COLO829 (cell line): ENCODE results near the gene FAH.
"Not testable (repeated sequence)": the region's sequence is repeated elsewhere in the genome, so short reads cannot be mapped to it uniquely, and the experiment has no call there.

Source experiments
- DNase-seq: peaks from one replicate; pipeline ENCODE4 v3.0.0; 2012; ENCODE audit warnings: low spot score

Gene FAH

GRCh38 chr15:80151576-80151975 is 1.2 kb upstream of the FAH start:
- DNase-seq, result no peak

DNA sequence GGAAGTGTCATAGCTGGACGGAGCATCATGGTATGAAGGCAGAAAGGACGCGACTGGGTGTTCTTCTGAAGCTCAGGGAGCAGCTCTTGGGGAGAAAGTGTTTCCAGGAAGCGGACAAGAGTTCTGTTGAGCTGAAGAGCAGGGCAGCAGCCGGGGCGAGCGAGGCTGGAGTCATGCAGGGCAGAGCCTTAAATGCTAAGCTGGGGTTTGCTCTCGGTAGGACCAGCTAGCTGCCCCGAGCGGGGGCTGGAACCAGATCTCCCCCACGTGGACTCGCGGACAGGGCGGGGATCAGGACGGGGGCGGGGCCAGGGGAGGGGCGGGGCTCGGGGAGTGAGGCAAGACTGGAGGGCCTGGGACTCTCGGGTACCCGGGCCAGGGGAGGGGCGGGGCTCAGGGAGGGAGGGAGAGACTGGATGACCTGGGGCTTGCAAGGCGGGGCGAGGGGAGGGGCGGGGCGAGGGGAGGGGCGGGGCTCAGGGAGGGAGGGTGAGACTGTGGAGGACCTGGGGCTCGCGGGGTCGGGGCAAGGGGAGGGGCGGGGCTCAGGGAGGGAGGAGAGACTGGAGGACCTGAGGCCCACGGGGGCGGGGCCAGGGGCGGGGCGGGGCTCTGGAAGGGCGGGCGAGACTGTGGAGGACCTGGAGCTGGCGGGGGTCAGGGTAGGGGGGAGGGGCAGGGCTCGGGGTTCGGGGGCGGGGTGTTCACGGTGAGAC is 461 bp upstream of the FAH start:
- DNase-seq, result peak; percentile 88

DNA sequence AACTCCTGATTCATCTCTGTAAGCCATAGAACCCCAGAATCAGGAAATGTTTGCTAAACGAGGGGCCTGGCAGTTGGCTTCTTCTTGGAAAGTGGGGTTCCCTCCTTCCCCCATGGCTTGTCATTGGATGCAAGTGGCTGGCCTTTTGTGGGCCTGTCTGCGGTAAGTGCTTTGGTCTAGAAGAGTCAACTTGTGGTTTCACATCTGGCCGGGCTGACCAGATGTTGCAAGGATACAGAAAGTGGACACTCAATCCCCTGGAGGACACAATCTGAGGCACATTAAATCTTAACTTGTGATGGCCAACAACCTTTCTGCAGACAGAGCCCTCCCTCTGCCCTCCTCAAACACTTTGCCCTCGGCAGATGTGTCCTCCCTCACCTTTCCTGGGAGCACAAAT is 1.1 kb downstream of the FAH start:
- no peak for DNase-seq

GRCh38 chr15:80154336-80154735 is 1.5 kb downstream of the FAH start:
- DNase-seq, result no peak

- no peak for DNase-seq
Observed at GRCh38 chr15:80155001-80155377, 2.2 kb downstream of the FAH start.

DNA sequence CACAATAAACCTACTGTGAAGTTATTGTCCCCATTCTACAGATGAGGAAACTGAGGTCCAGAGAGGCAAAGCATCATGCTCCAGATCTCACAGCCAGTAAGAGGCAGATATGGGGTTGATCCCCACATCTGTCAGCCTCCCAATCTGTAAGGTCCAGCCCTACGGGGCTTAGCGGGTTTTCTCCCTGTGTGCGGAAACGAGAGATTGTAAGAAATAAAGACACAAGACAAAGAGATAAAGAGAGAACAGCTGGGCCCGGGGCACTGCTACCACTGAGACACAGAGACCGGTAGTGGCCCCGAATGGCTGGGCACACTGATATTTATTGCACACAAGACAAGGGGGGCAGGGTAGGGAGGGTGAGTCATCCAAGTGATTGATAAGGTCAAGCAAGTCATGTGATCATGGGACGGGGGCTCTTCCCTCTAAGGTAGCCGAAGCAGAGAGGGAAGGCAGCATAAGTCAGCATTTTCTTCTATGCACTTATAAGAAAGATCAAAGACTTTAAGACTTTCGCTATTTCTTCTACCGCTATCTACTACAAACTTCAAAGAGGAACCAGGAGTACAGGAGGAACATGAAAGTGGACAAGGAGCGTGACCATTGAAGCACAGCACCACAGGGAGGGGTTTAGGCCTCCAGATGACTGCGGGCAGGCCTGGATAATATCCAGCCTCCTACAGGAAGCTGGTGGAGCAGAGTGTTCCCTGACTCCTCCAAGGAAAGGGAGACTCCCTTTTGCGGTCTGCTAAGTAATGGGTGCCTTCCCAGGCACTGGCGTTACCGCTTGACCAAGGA is 2.8 kb downstream of the FAH start:
- not testable (repeated sequence) for DNase-seq

GRCh38 chr15:80156176-80156720 is 3.4 kb downstream of the FAH start:
- no peak for DNase-seq

- DNase-seq, result no peak
Observed at GRCh38 chr15:80157215-80157614, 4.4 kb downstream of the FAH start.

GRCh38 chr15:80159301-80159700 is 6.5 kb downstream of the FAH start:
- no peak for DNase-seq

- no peak for DNase-seq
Observed at GRCh38 chr15:80159811-80160569, 7.2 kb downstream of the FAH start.

GRCh38 chr15:80160570-80161156 is 7.9 kb downstream of the FAH start:
- DNase-seq, result peak; percentile 19

DNA sequence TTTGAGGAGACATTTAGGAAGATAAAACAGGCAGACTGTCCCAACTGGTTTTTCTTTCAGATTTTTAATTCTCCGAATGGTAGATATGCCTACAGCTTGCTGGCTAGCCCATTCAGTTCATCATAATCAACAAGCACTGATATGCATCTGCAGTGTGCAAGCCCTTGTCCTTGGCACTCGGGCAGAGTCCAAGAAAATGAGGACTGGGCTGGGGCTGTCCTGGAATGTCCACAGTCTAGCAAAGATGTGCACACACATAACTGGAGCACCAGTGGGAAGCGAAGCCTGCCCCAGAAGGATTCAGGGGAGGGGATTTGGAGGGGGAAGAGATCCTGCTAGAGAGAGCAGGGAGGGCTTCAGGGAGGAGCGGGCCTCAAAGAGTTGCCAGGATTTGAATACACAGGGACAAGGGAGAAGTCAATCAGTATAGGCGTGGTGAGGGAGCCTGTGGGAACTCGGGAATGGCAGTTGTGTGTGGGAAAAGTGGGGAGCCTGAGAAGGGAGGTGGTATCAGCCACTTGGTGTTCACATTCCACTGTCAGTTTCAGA is 8.7 kb downstream of the FAH start:
- no peak for DNase-seq

DNA sequence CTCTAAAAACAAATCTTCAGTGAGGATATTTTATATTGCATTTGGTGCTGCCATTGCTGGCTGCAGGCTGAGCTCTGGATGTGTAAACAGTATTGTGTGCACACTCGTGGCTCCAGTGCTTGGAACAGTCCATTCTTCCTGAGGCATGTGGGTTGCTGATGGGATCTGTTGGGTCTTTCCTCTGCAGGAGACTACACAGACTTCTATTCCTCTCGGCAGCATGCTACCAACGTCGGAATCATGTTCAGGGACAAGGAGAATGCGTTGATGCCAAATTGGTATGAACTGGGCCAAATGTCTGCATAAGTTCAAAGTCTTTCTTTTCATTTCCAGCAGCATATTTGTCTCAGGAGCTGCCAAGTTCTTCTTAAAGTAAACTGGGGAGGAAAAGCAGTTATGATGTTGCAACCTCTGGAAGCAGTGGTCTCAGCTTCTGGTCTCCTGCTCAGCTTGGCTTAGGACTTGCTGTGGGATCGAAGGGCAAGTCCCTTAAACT is 9.3 kb downstream of the FAH start:
- no peak for DNase-seq

- no peak for DNase-seq
Observed at GRCh38 chr15:80163217-80163616, 10.4 kb downstream of the FAH start.

DNA sequence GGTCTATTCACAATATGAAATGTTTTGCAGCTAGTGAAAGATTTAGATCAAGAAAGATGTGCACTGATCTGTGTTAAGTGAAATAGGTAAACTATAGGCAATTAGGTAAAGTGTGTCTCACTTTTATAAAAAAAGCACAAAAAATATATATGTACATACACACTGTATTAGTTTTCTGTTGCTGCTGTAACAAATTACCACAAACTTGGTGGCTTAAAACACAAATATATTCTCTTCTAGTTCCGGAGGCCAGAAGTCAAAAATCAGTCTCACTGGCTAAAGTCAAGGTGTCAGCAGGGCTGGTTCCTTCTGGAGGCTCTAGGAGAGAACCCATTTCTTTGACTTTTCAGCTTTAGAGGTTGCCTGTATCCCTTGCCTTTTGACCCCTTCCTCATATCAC is 11.1 kb downstream of the FAH start:
- DNase-seq, result no peak

DNA sequence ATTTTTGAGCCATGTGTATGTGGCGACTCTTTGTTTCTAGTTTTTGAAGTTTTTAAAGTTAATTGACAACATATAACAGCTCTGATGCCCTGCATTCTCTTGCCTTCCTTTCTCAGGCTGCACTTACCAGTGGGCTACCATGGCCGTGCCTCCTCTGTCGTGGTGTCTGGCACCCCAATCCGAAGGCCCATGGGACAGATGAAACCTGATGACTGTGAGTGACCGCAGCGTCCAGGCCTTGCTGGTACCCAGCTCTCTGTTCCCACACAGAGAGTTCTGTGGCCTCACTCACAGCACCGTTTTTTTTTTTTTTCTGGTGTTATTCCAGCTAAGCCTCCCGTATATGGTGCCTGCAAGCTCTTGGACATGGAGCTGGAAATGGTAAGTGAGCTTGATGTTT is 15.1 kb downstream of the FAH start:
- DNase-seq, result no peak

- DNase-seq, result no peak
Observed at GRCh38 chr15:80168421-80168820, 15.6 kb downstream of the FAH start.

DNA sequence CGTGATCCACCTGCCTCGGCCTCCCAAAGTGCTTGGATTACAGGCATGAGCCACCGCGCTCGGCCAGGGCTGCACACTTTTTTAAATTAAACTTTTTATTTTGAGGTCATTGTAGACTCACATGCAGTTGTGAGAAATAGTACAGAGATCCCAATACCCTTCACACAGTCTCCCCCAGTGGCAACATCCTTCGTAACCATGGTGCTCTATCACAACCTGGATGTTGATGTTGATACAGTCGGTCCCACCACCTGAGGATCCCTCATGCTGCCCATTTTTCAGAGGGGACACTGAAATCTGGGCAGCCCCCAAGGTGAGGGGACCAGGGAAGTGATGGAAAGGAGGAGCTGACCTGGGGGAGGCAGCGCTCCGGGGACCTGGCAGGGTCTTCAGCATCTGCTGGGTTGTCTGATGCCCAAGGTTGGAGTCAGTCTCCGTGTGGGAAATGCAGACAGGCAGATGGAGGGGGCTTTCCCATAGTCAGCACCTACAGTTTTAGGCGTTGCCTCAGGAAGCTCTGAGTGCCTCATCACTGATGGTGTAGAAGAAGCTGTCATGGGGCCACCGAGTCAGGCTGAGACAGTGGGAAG is 17.1 kb downstream of the FAH start:
- no peak for DNase-seq

- no peak for DNase-seq
Observed at GRCh38 chr15:80170596-80170995, 17.8 kb downstream of the FAH start.

- DNase-seq, result no peak
Observed at GRCh38 chr15:80171787-80172186, 19.0 kb downstream of the FAH start.

- DNase-seq, result no peak
Observed at GRCh38 chr15:80172401-80172800, 19.6 kb downstream of the FAH start.
